Stimulated activated CD8-positive, alpha-beta memory T cell treated with anti-CD3 and anti-CD28 coated beads, Interleukin-7, amount 100 ng/mL, for 24 hours (primary cell): Measurements from ENCODE around the gene DNPEP.
"Not testable (repeated sequence)": the region's sequence is repeated elsewhere in the genome, so short reads cannot be mapped to it uniquely, and the experiment has no call there.

Experiments
- DNase-seq: peaks from one replicate; pipeline ENCODE4 v3.0.0-alpha.2; 2020; ENCODE audit warnings: low read depth

The DNPEP gene

GRCh38 chr2:219419012-219419324 is 31.3 kb upstream of the DNPEP start:
- no peak for DNase-seq

GRCh38 chr2:219418155-219419011 is 30.7 kb upstream of the DNPEP start, which contains the start of gene DES:
Gene DES (plus strand): TSS chr2:219418377. CDS start chr2:219418463, 86 bp downstream.
- DNase-seq = no peak

GRCh38 chr2:219417374-219417773 is 29.7 kb upstream of the DNPEP start:
- no peak for DNase-seq

GRCh38 chr2:219416938-219417337 is 29.2 kb upstream of the DNPEP start:
- DNase-seq = no peak

- DNase-seq = no peak
These were observed 28.5 kb upstream of the DNPEP start for GRCh38 chr2:219416235-219416602.

GRCh38 chr2:219415580-219416234 is 28.0 kb upstream of the DNPEP start:
- DNase-seq = no peak

- no peak for DNase-seq
These were observed 27.1 kb upstream of the DNPEP start for GRCh38 chr2:219414857-219415256.

- no peak for DNase-seq
These were observed 22.7 kb upstream of the DNPEP start for GRCh38 chr2:219410390-219410789.

- DNase-seq = no peak
These were observed 21.9 kb upstream of the DNPEP start for GRCh38 chr2:219409619-219410018.

- no peak for DNase-seq
These were observed 20.9 kb upstream of the DNPEP start for GRCh38 chr2:219408631-219409030.

- DNase-seq = no peak
These were observed 20.5 kb upstream of the DNPEP start for GRCh38 chr2:219408204-219408603.

- DNase-seq = not testable (repeated sequence)
These were observed 19.6 kb upstream of the DNPEP start for GRCh38 chr2:219407343-219407742.

GRCh38 chr2:219406861-219407230 is 19.1 kb upstream of the DNPEP start:
- DNase-seq = no peak

- no peak for DNase-seq
These were observed 18.5 kb upstream of the DNPEP start for GRCh38 chr2:219405958-219406860.

- no peak for DNase-seq
These were observed 17.7 kb upstream of the DNPEP start for GRCh38 chr2:219405451-219405850.

GRCh38 chr2:219404954-219405353 is 17.2 kb upstream of the DNPEP start:
- no peak for DNase-seq

- no peak for DNase-seq
These were observed 16.7 kb upstream of the DNPEP start for GRCh38 chr2:219404291-219404910.

GRCh38 chr2:219403861-219404260 is 16.1 kb upstream of the DNPEP start:
- no peak for DNase-seq

GRCh38 chr2:219402665-219403515 is 15.2 kb upstream of the DNPEP start:
- DNase-seq = peak; percentile 28

GRCh38 chr2:219401606-219402005 is 13.9 kb upstream of the DNPEP start:
- no peak for DNase-seq

GRCh38 chr2:219400562-219400961 is 12.8 kb upstream of the DNPEP start:
- no peak for DNase-seq
